ELF-1 (cell line): ENCODE results near the gene MBD5.
A peak's percentile ranks its signal among the peaks of the same experiment; 100 is the strongest.
"Not testable (repeated sequence)": the region's sequence is repeated elsewhere in the genome, so short reads cannot be mapped to it uniquely, and the experiment has no call there.

Source experiments
- DNase-seq: peaks from one replicate; pipeline ENCODE4 v3.0.0-alpha.2; 2016; ENCODE audit warnings: low read depth, low spot score

MBD5 gene

GRCh38 chr2:148021059-148021861, at the start of gene MBD5:
Gene MBD5, plus strand, starts transcription at chr2:148021091.
- DNase-seq = no peak

GRCh38 chr2:147976102-147976501, 44.8 kb upstream of the MBD5 start:
- no peak for DNase-seq

- no peak for DNase-seq
Measured at GRCh38 chr2:147977679-147978078, 43.2 kb upstream of the MBD5 start.

- no peak for DNase-seq
Measured at GRCh38 chr2:147980940-147981528, 39.9 kb upstream of the MBD5 start.

GRCh38 chr2:147989102-147989501, 31.8 kb upstream of the MBD5 start:
- no peak for DNase-seq

- no peak for DNase-seq
Measured at GRCh38 chr2:147989809-147990403, 31.0 kb upstream of the MBD5 start.

- not testable (repeated sequence) for DNase-seq
Measured at GRCh38 chr2:147994965-147995364, 25.9 kb upstream of the MBD5 start.

- DNase-seq = no peak
Measured at GRCh38 chr2:147996828-147997227, 24.1 kb upstream of the MBD5 start.

GRCh38 chr2:147998203-147998602, 22.7 kb upstream of the MBD5 start:
- DNase-seq = no peak

GRCh38 chr2:147999126-147999525, 21.8 kb upstream of the MBD5 start:
- no peak for DNase-seq

- no peak for DNase-seq
Measured at GRCh38 chr2:148000095-148000494, 20.8 kb upstream of the MBD5 start.

GRCh38 chr2:148002420-148002819, 18.5 kb upstream of the MBD5 start:
- DNase-seq = not testable (repeated sequence)

- no peak for DNase-seq
Measured at GRCh38 chr2:148006249-148007007, 14.5 kb upstream of the MBD5 start.

- DNase-seq = no peak
Measured at GRCh38 chr2:148007219-148007900, 13.5 kb upstream of the MBD5 start.

GRCh38 chr2:148008411-148008810, 12.5 kb upstream of the MBD5 start:
- not testable (repeated sequence) for DNase-seq

GRCh38 chr2:148013876-148014275, 7.0 kb upstream of the MBD5 start:
- DNase-seq = no peak

GRCh38 chr2:148014616-148015015, 6.3 kb upstream of the MBD5 start:
- no peak for DNase-seq

GRCh38 chr2:148020111-148021058, 506 bp upstream of the MBD5 start, which contains the start of gene ORC4:
Gene ORC4, minus strand, starts transcription at chr2:148020737. Its CDS starts 44,779 bp downstream, at chr2:147975958.
- peak; percentile 99 for DNase-seq

- DNase-seq = no peak
Measured at GRCh38 chr2:148021886-148022285, 995 bp downstream of the MBD5 start.

- DNase-seq = no peak
Measured at GRCh38 chr2:148022351-148022750, 1.5 kb downstream of the MBD5 start.
